Naive thymus-derived CD4-positive, alpha-beta T cell (primary cell): Measurements from ENCODE around the gene ALX3. TPM values are rescaled to one million over a fixed set of nuclear protein-coding genes. Genes with fewer than 3 reads are reported as not detected.

ENCODE experiments used
- ATAC-seq: fragments of 150-1000 bp; cut with Tn5 transposase; 2 replicates; pipeline ENCODE4 v1.10.0; 2021; ENCODE audit warnings: mild to moderate bottlenecking, moderate library complexity
- CTCF ChIA-PET: fragments of 350-600 bp; sonication (Branson Sonifier 250); formaldehyde crosslinking; loops from one replicate; lab custom pipeline; 2021; ENCODE audit warnings: antibody characterized with exemption; lab: Charles Lee
- POLR2A ChIA-PET: fragments of 350-600 bp; sonication (Branson Sonifier 250); formaldehyde crosslinking; loops from one replicate; lab custom pipeline; 2021; ENCODE audit warnings: antibody characterized with exemption, inconsistent platforms; lab: Charles Lee
- DNase-seq, 9 donors: peaks; one replicate each; pipeline versions ENCODE4 v3.0.0 to v3.0.0-alpha.2; 2020 to 2022; ENCODE audit warnings: mixed read lengths in 1 of 9
- H3K27ac ChIP-seq: one replicate; pipeline ENCODE4 v1.7.0; 2013; ENCODE audit warnings: mild to moderate bottlenecking, low read depth, low read length, moderate library complexity
- H3K27me3 ChIP-seq, 2 donors: one replicate each; pipeline ENCODE4 v1.7.0; 2013; ENCODE audit warnings: low read length in 2 of 2, mild to moderate bottlenecking in 2 of 2, moderate library complexity in 2 of 2; ENCODE audit not compliant: control insufficient read depth in 2 of 2, insufficient read depth in 2 of 2
- H3K36me3 ChIP-seq, 3 experiments: 1 replicate in 2 of 3; 2 replicates in 1 of 3; pipeline ENCODE4 v1.7.0; 2013; ENCODE audit warnings: low read length in 3 of 3, mild to moderate bottlenecking in 3 of 3, moderate library complexity in 1 of 3; ENCODE audit not compliant: insufficient read depth in 3 of 3, control insufficient read depth in 2 of 3
- H3K4me1 ChIP-seq, 2 donors: one replicate each; pipeline ENCODE4 v1.7.0; 2013; ENCODE audit warnings: low read length in 2 of 2, mild to moderate bottlenecking in 2 of 2, moderate library complexity in 1 of 2; ENCODE audit not compliant: control insufficient read depth in 2 of 2, insufficient read depth in 2 of 2
- H3K4me3 ChIP-seq: 2 replicates; pipeline ENCODE4 v1.7.0; 2013; ENCODE audit warnings: mild to moderate bottlenecking, low read length
- H3K9me3 ChIP-seq, 3 experiments: 1 replicate in 2 of 3; 2 replicates in 1 of 3; pipeline ENCODE4 v1.7.0; 2013; ENCODE audit warnings: low read length in 3 of 3; ENCODE audit not compliant: control insufficient read depth in 2 of 3
- H3K27ac Mint-ChIP-seq, 9 donors: one replicate each; pipeline ENCODE4 v1.8.0; 2020 to 2022; ENCODE audit warnings: mixed read lengths in 9 of 9, mild to moderate bottlenecking in 8 of 9, moderate library complexity in 5 of 9, inconsistent platforms in 2 of 9
- H3K27me3 Mint-ChIP-seq, 5 donors: one replicate each; pipeline ENCODE4 v1.8.0; 2021 to 2022; ENCODE audit warnings: mixed read lengths in 5 of 5, mild to moderate bottlenecking in 1 of 5
- H3K36me3 Mint-ChIP-seq, 5 donors: one replicate each; pipeline ENCODE4 v1.8.0; 2020 to 2022; ENCODE audit warnings: mixed read lengths in 5 of 5, mild to moderate bottlenecking in 3 of 5, inconsistent platforms in 1 of 5
- H3K4me1 Mint-ChIP-seq, 7 donors: one replicate each; pipeline ENCODE4 v1.8.0; 2020 to 2022; ENCODE audit warnings: mixed read lengths in 7 of 7, mild to moderate bottlenecking in 3 of 7, inconsistent platforms in 1 of 7
- H3K4me3 Mint-ChIP-seq, 10 donors: one replicate each; pipeline ENCODE4 v1.8.0; 2020 to 2022; ENCODE audit warnings: mild to moderate bottlenecking in 10 of 10, mixed read lengths in 10 of 10, moderate library complexity in 6 of 10, inconsistent platforms in 2 of 10
- H3K9me3 Mint-ChIP-seq, 11 donors: one replicate each; pipeline ENCODE4 v1.8.0; 2020 to 2022; ENCODE audit warnings: mixed read lengths in 11 of 11, mild to moderate bottlenecking in 4 of 11, inconsistent platforms in 1 of 11, moderate library complexity in 1 of 11
- intact Hi-C, 2 donors: fragments of 100-400 bp; cut with micrococcal nuclease; formaldehyde crosslinking; loops; one replicate each; pipeline ENCODE4 v1.15.1; 2023
- polyA plus RNA-seq, 2 donors: library from polyadenylated mRNA; unstranded; fragments of 300-500 nt; fragmentation: Illumina TruSeq; gene quantifications; one replicate each; pipeline ENCODE4 v1.2.3, GENCODE V29; 2021
- total RNA-seq, 6 experiments: library from RNA in 5 of 6; stranded (reverse) in 5 of 6; gene quantifications; 1 replicate in 5 of 6; 2 replicates in 1 of 6; pipeline ENCODE4 v1.2.3 and lab custom pipeline; 2021 to 2026

ALX3 gene
- total RNA-seq (not detected), polyA plus RNA-seq (not detected), total RNA-seq (lab: John Stamatoyannopoulos, UW) (not detected)

DNA sequence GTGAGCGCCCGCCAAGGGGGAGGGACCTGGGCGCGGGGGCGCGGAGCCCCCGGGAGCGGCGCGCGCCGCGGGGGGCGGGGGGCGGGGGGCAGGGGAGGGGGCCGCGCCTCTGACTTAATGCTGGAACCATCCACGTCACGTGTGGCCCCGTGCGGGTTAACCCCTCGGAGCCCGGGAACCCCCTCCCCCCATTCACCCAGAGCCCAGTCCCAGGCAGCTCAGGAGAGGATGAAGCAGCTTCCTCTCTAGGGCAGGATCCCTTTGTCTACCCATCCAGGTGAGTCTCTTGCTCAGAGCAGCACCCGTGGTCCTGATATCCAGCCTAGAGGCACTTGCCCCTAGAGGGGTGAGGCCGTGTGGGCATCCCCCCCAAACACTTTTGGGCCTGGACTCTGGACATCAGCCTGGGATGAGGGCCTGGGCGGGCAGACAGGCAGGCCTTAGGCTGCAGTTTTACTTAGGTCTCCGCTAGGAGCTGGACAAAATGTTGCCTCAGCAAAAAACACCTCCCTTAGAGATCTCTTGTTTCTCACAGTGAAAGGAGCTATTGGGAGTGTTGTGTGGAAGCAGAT is at the start of gene ALX3:
Gene ALX3 (minus strand): TSS at position 2 of the 572 bp plus-strand sequence. CDS start 60 bp downstream, outside the sequence.
- Histone ChIP-seq H3K4me1 (peaks cover 0 to 17% of the 10 kb centered on the region in 2 donors), H3K9me3 (no peaks in the 10 kb centered on the region), H3K4me3 (no peak within 1 kb of the TSS), H3K27ac (no peak within 1 kb of the TSS), H3K36me3 (no peaks in the 10 kb centered on the region), H3K27me3 (peaks cover 5 to 15% of the 10 kb centered on the region in 2 donors)
- ATAC-seq (no peak), DNase-seq (no peak)
- intact Hi-C loops, result no loop called here
- peaks cover 57 to 93% (median 62%) of the 10 kb centered on the region in 5 donors for H3K27me3 Mint-ChIP-seq
- ChIA-PET POLR2A (no interaction called here), CTCF (no interaction called here)
- peaks cover 6 to 19% (median 8%) of the 10 kb centered on the region in 7 donors for H3K4me1 Mint-ChIP-seq
- H3K4me3 Mint-ChIP-seq, result peak within 1 kb of the TSS in 9 of 10 donors; percentile 8 to 87 (median 56)
- H3K9me3 Mint-ChIP-seq, result peaks cover 0 to 4% (median 0%) of the 10 kb centered on the region in 11 donors
- peaks cover 0 to 3% (median 0%) of the 10 kb centered on the region in 5 donors for H3K36me3 Mint-ChIP-seq
- no peak within 1 kb of the TSS for H3K27ac Mint-ChIP-seq

DNA sequence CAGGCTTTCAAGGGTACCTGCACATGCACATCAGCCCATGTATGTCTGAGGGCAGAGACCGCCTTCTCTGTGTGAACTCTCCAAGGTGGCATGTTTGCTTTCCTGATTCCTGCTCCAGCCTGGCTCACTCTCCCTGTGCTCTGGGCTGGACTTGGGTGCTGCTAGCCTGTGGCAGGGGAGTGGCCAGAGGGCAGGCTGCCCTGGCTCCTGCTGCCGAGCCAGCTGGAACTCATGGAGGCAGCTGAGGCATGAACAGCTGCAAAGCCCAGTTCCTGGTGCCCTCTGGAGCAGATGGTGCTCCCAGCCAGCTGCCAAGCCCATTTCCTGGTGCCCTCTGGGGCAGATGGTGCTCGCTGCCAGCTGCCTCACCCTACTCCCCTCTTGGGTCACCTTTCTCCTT is 49.4 kb upstream of the ALX3 start:
- DNase-seq, result no peak
- H3K27me3 ChIP-seq, result peaks cover 0 to 2% of the 10 kb centered on the region in 2 donors
- no peaks in the 10 kb centered on the region for H3K4me1 ChIP-seq
- no peak overlapping the region for H3K4me3 ChIP-seq
- intact Hi-C loops, result no loop called here
- Mint-ChIP-seq H3K9me3 (peaks cover 0 to 12% (median 6%) of the 10 kb centered on the region in 11 donors), H3K27me3 (peaks cover 18 to 25% (median 20%) of the 10 kb centered on the region in 5 donors), H3K4me1 (peaks cover 0 to 5% (median 0%) of the 10 kb centered on the region in 7 donors), H3K36me3 (peaks cover 0 to 6% (median 0%) of the 10 kb centered on the region in 5 donors), H3K4me3 (no peak overlapping the region), H3K27ac (peak overlapping the region in 1 of 9 donors; percentile 33)
- ChIA-PET CTCF (no interaction called here), POLR2A (no interaction called here)
- H3K9me3 ChIP-seq, result no peaks in the 10 kb centered on the region
- no peak for ATAC-seq
- H3K27ac ChIP-seq, result no peak overlapping the region
- no peaks in the 10 kb centered on the region for H3K36me3 ChIP-seq

DNA sequence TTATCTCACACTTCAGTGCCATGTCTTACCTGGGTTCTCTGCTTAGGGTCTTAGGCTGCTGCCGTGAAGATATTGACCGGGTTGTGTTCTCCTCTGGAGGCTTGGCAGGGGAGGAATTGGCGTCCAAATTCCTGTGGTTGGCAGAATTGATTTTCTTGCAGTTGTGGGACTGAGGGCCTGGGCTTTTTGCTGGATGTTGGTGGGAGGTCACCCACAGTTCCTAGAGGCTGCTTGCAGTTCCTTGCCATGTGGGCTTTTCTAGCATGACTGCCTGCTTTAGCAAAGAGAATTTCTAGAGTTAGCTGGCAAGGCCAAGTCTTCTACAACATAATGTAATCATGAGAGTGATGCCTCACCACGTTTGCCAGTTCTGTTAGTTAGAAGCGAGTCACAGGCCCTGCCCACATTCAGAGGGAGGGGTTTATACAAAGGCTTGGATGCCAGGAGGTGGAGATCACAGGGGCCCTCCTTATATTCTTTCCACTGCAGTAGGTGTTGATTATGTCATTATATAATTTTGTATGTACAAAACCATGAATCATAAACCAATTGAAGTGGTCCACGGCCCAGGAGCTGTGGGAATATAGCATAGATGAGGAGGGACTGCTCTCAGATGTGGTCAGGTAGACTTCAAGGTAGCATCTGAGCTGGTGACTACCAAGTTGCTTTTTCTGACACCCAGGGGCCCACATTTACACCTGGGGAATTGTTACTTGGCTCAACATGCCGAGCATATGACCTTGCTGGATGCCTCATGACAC is 48.3 kb upstream of the ALX3 start:
- Histone ChIP-seq H3K36me3 (no peaks in the 10 kb centered on the region), H3K4me3 (no peak overlapping the region), H3K4me1 (no peaks in the 10 kb centered on the region), H3K27me3 (no peaks in the 10 kb centered on the region), H3K27ac (no peak overlapping the region), H3K9me3 (no peaks in the 10 kb centered on the region)
- ATAC-seq, result no peak
- no peak for DNase-seq
- Mint-ChIP-seq H3K9me3 (peaks cover 0 to 8% (median 5%) of the 10 kb centered on the region in 11 donors), H3K4me1 (peaks cover 0 to 5% (median 0%) of the 10 kb centered on the region in 7 donors), H3K4me3 (no peak overlapping the region), H3K27ac (no peak overlapping the region), H3K27me3 (peaks cover 12 to 22% (median 19%) of the 10 kb centered on the region in 5 donors), H3K36me3 (peaks cover 0 to 4% (median 0%) of the 10 kb centered on the region in 5 donors)
- ChIA-PET CTCF (no interaction called here), POLR2A (no interaction called here)
- intact Hi-C loops, result no loop called here

DNA sequence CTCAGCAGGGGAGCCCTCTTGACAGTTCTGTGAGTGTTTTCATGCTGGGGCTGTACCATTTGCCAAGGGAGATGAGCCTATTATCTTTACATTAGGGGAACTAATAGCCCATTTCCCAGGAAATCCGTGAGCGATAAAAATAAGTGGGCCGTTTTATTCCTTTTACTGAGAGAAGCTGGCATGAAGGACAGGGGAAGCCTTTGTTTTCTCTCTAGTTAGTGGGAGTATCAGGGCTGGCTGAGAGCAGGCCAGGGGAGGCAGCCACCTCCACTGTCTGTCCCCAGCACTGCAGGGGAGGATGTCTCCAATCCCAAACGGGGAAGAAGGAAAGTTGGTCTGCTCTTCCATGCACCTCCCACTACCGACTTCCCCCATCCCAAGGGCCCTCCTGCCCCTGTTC is 44.3 kb upstream of the ALX3 start:
- Mint-ChIP-seq H3K9me3 (peaks cover 0 to 2% (median 0%) of the 10 kb centered on the region in 11 donors), H3K4me1 (peaks cover 0 to 5% (median 0%) of the 10 kb centered on the region in 7 donors), H3K36me3 (no peaks in the 10 kb centered on the region), H3K4me3 (no peak overlapping the region), H3K27ac (no peak overlapping the region), H3K27me3 (peaks cover 7 to 27% (median 16%) of the 10 kb centered on the region in 5 donors)
- ChIA-PET CTCF (no interaction called here), POLR2A (no interaction called here)
- intact Hi-C loops, result no loop called here
- H3K4me3 ChIP-seq, result no peak overlapping the region
- H3K27ac ChIP-seq, result no peak overlapping the region
- no peaks in the 10 kb centered on the region for H3K9me3 ChIP-seq
- ATAC-seq, result no peak
- no peaks in the 10 kb centered on the region for H3K27me3 ChIP-seq
- no peaks in the 10 kb centered on the region for H3K4me1 ChIP-seq
- H3K36me3 ChIP-seq, result no peaks in the 10 kb centered on the region
- no peak for DNase-seq

DNA sequence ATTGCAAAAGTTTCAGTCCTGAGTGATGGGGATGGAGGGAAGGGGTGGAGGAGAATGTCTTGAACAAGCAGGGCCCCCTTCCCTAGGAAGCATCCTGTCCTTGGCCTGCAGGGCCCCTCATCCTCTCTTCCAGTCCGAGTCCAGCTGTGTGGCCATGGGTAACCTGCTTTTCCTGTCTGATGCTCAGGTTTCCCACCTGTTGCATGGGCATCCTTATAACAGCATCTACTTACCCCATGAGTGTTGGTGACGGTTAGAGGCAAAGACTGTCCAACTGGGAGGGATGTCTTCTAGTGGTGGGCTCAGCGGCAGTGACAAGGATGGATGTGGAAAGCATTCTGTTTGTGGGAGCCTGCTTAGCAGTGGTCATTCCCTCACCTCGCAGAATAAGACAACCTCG is 43.7 kb upstream of the ALX3 start:
- no peaks in the 10 kb centered on the region for H3K9me3 Mint-ChIP-seq
- H3K4me1 Mint-ChIP-seq, result peaks cover 0 to 5% (median 0%) of the 10 kb centered on the region in 7 donors
- ATAC-seq (no peak), DNase-seq (no peak)
- no peaks in the 10 kb centered on the region for H3K27me3 ChIP-seq
- peaks cover 12 to 32% (median 20%) of the 10 kb centered on the region in 5 donors for H3K27me3 Mint-ChIP-seq
- no peak overlapping the region for H3K4me3 Mint-ChIP-seq
- no peak overlapping the region for H3K27ac ChIP-seq
- intact Hi-C loops, result no loop called here
- no peaks in the 10 kb centered on the region for H3K36me3 Mint-ChIP-seq
- ChIA-PET CTCF (no interaction called here), POLR2A (no interaction called here)
- no peaks in the 10 kb centered on the region for H3K36me3 ChIP-seq
- no peak overlapping the region for H3K4me3 ChIP-seq
- H3K4me1 ChIP-seq, result no peaks in the 10 kb centered on the region
- H3K9me3 ChIP-seq, result no peaks in the 10 kb centered on the region
- H3K27ac Mint-ChIP-seq, result no peak overlapping the region

DNA sequence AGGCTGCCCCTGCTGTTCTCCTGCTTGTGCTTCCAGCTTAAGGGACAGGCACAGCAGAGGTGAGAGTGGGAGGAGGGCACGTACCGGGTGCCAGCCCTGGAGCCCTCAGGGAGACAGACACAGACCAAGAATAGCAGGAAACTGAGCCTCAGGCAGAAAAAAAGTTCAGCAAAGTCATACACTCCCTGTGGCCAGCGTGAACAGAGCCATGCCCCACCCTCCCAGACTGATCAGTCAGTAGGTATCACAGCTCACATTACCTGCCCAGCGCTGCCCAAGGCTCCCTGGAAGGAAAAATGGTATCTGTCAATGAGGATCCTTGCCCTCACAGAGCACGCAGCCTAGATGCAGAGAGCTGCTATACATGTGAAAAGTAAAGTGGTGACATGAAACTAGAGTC is 43.1 kb upstream of the ALX3 start:
- Histone ChIP-seq H3K4me1 (no peaks in the 10 kb centered on the region), H3K9me3 (no peaks in the 10 kb centered on the region), H3K4me3 (no peak overlapping the region), H3K27ac (no peak overlapping the region), H3K27me3 (no peaks in the 10 kb centered on the region), H3K36me3 (no peaks in the 10 kb centered on the region)
- Mint-ChIP-seq H3K4me3 (no peak overlapping the region), H3K36me3 (no peaks in the 10 kb centered on the region), H3K4me1 (peaks cover 0 to 5% (median 0%) of the 10 kb centered on the region in 7 donors), H3K9me3 (no peaks in the 10 kb centered on the region), H3K27me3 (peaks cover 12 to 35% (median 16%) of the 10 kb centered on the region in 5 donors), H3K27ac (no peak overlapping the region)
- ChIA-PET CTCF (no interaction called here), POLR2A (no interaction called here)
- DNase-seq (no peak), ATAC-seq (no peak)
- intact Hi-C loops, result no loop called here
